Kidney (tissue), 14 donors: ENCODE measurements around the gene LINGO3. TPM values are rescaled to one million over a fixed set of nuclear protein-coding genes. Genes with fewer than 3 reads are reported as not detected.

Experiments used
- DNase-seq, 5 donors: peaks; one replicate each; pipeline ENCODE4 v3.0.0-alpha.2; 2013 to 2020
- FAIRE-seq: peaks from 2 replicates; lab custom pipeline; 2012; peaks lifted over from hg19 to GRCh38; lab: Jason Lieb, UNC
- H3K27ac ChIP-seq, 2 donors: one replicate each; pipeline ENCODE4 v1.7.0; 2013; ENCODE audit warnings: low read depth in 2 of 2, low read length in 2 of 2, inconsistent platforms in 1 of 2
- H3K27me3 ChIP-seq: one replicate; pipeline ENCODE4 v1.7.1; 2013; ENCODE audit warnings: low read length, inconsistent platforms; ENCODE audit not compliant: control insufficient read depth, insufficient read depth
- H3K36me3 ChIP-seq, 3 donors: one replicate each; pipeline versions ENCODE4 v1.7.0 to v1.7.1; 2013; ENCODE audit warnings: low read length in 3 of 3, control low read depth in 1 of 3, inconsistent platforms in 1 of 3; ENCODE audit not compliant: insufficient read depth in 3 of 3, control insufficient read depth in 2 of 3
- H3K4me1 ChIP-seq, 3 donors: one replicate each; pipeline versions ENCODE4 v1.7.0 to v1.7.1; 2013; ENCODE audit warnings: low read length in 3 of 3, inconsistent platforms in 1 of 3, low read depth in 1 of 3; ENCODE audit not compliant: control insufficient read depth in 2 of 3, insufficient read depth in 2 of 3
- H3K4me3 ChIP-seq, 3 donors: one replicate each; pipeline versions ENCODE4 v1.7.0 to v1.8.1; 2013; ENCODE audit warnings: low read length in 3 of 3, control low read depth in 1 of 3, inconsistent platforms in 1 of 3
- H3K9ac ChIP-seq, 3 donors: one replicate each; pipeline versions ENCODE4 v1.7.0 to v1.7.1; 2013; ENCODE audit warnings: low read length in 3 of 3, control low read depth in 1 of 3, inconsistent platforms in 1 of 3
- H3K9me3 ChIP-seq, 3 donors: one replicate each; pipeline versions ENCODE4 v1.7.0 to v1.7.1; 2013; ENCODE audit warnings: low read length in 3 of 3, control low read depth in 1 of 3, inconsistent platforms in 1 of 3; ENCODE audit not compliant: control insufficient read depth in 2 of 3, insufficient read depth in 1 of 3
- CTCF ChIP-seq: IDR thresholded peaks from 3 replicates; pipeline ENCODE4 v1.5.1; 2012; ENCODE audit warnings: mild to moderate bottlenecking, moderate library complexity, borderline replicate concordance; ENCODE audit not compliant: insufficient read depth; ENCODE audit errors: extremely low read depth
- intact Hi-C: fragments of 100-400 bp; cut with DNase I; formaldehyde crosslinking; loops from one replicate; pipeline ENCODE4 v1.11.1; 2022
- polyA plus RNA-seq: library from polyadenylated mRNA; stranded (reverse); fragments of 350-450 nt; fragmentation: Illumina TruSeq; extraction: RNeasy Lipid Tissue Mini Kit (QIAGEN cat#74804); gene quantifications from one replicate; pipeline ENCODE4 v1.2.3, GENCODE V29; 2014; ENCODE audit warnings: low read depth, low replicate concordance; ENCODE audit not compliant: insufficient read depth
- total RNA-seq: library from RNA; stranded (reverse); fragmentation: NEBNext Ultra II Directional; extraction: Animal tissue kit (Norgen Biotek cat#: 25700); gene quantifications from one replicate; pipeline ENCODE4 v1.2.1, GENCODE V29; 2021
- donor health status: control.
- donor health status: control.
- donor health status: control.
- donor health status: control.
- donor health status: control.
- donor health status: DM: yes; HTN: yes; CAD: no.
- donor health status: Normal renal cell carcinoma (clear cell type).

The LINGO3 gene
- total and polyA plus RNA-seq, 2 donors from 2014 or later: 0.09 TPM; not detected in 1

GRCh38 chr19:2338751-2339643 is 31.0 kb upstream of the LINGO3 start:
- peaks cover 0 to 2% (median 0%) of the 10 kb centered on the region in 3 donors for H3K4me1 ChIP-seq
- DNase-seq (peak in 1 of 5 donors; percentile 59), FAIRE-seq (no peak)
- H3K27ac ChIP-seq: no peak overlapping the region
- H3K9me3 ChIP-seq: no peaks in the 10 kb centered on the region
- no peak for TF ChIP-seq CTCF
- H3K27me3 ChIP-seq: no peaks in the 10 kb centered on the region
- no peak overlapping the region for H3K4me3 ChIP-seq
- H3K36me3 ChIP-seq: peaks cover 0 to 7% (median 3%) of the 10 kb centered on the region in 3 donors
- no peak overlapping the region for H3K9ac ChIP-seq
- intact Hi-C loops: no loop called here

DNA sequence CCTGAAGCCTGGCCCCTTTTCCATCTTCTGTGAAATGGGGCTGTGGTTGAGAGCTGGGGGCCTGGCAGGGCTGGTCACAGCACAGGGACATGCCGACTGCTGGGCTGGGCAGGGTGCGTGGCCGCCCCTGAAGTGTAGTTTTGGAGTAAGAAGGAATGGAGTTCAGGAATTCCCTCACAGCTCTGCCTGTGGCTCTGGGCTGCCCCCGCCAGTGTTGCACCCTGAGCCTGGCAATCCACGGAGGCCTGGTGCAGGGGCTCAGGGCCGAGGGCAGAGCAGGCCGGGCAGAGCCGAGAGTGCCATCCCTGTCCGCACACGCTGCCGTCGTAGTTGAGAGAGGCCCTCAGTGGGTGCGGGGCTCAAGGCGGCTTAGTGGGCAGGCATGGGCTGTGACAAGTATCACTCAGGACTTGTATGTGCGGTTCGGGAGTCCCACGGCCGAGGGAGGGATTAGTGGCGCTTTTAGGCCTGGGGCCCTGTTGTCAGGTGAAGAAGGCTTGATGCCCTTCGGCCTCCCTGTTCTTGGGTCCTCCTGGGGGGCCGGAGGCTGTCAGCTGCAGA is 30.2 kb upstream of the LINGO3 start:
- H3K9me3 ChIP-seq: no peaks in the 10 kb centered on the region
- H3K27me3 ChIP-seq: no peaks in the 10 kb centered on the region
- peaks cover 0 to 10% (median 0%) of the 10 kb centered on the region in 3 donors for H3K4me1 ChIP-seq
- DNase-seq: peak in 1 of 5 donors; percentile 60
- H3K9ac ChIP-seq: no peak overlapping the region
- no peak overlapping the region for H3K27ac ChIP-seq
- H3K36me3 ChIP-seq: peaks cover 0 to 7% (median 3%) of the 10 kb centered on the region in 3 donors
- no peak for FAIRE-seq
- intact Hi-C loops: no loop called here
- no peak for TF ChIP-seq CTCF
- no peak overlapping the region for H3K4me3 ChIP-seq

GRCh38 chr19:2337329-2337707 is 29.4 kb upstream of the LINGO3 start:
- Histone ChIP-seq H3K36me3 (peaks cover 0 to 7% (median 3%) of the 10 kb centered on the region in 3 donors), H3K27ac (no peak overlapping the region), H3K4me3 (no peak overlapping the region), H3K27me3 (no peaks in the 10 kb centered on the region), H3K4me1 (peaks cover 0 to 15% (median 2%) of the 10 kb centered on the region in 3 donors), H3K9me3 (no peaks in the 10 kb centered on the region), H3K9ac (no peak overlapping the region)
- no peak for FAIRE-seq
- peak in 4 of 5 donors; percentile 94 to 95 (median 94) for DNase-seq
- intact Hi-C loops: no loop called here
- TF ChIP-seq CTCF: no peak
